IMR-90 (cell line): ENCODE results near the gene NUAK1. TPM values are rescaled to one million over a fixed set of nuclear protein-coding genes. Genes with fewer than 3 reads are reported as not detected.

Experiments
- ATAC-seq: fragments of 200-7000 bp; cut with Tn5 transposase; 2 replicates; pipeline ENCODE4 v1.9.1; 2020; ENCODE audit warnings: low read depth, mild to moderate bottlenecking, moderate library complexity
- BruUV-seq: library from RNA; stranded (reverse); fragments of 400-500 nt; replicated peaks from 2 replicates; lab custom pipeline; 2021; lab: Mats Ljungman, UMichigan
- CTCF ChIA-PET: fragments of 300-600 bp; formaldehyde crosslinking; extraction: SDS; loops from one replicate; lab custom pipeline; 2021; ENCODE audit warnings: antibody characterized with exemption; lab: Yijun Ruan, JAX
- POLR2A ChIA-PET: fragments of 300-600 bp; sonication (Branson Sonifier 250); formaldehyde crosslinking; loops from one replicate; lab custom pipeline; 2022; ENCODE audit warnings: antibody characterized with exemption; ENCODE audit not compliant: unreplicated experiment; lab: Charles Lee
- DNase-seq: peaks from one replicate; pipeline ENCODE4 v3.0.0; 2013
- H2AFZ ChIP-seq: replicated peaks from 2 replicates; pipeline ENCODE3; 2013; ENCODE audit warnings: low read length, mild to moderate bottlenecking; ENCODE audit not compliant: poor library complexity
- H2AK5ac ChIP-seq: 2 replicates; pipeline ENCODE4 v1.6.1; 2013; ENCODE audit warnings: low read depth, low read length, inconsistent platforms
- H2AK9ac ChIP-seq: replicated peaks from 2 replicates; pipeline ENCODE3; 2013; ENCODE audit warnings: mild to moderate bottlenecking, low read depth, low read length, moderate library complexity; ENCODE audit not compliant: poor library complexity
- H2BK120ac ChIP-seq: 2 replicates; pipeline ENCODE4 v1.6.1; 2013; ENCODE audit warnings: low read depth, low read length, inconsistent platforms
- H2BK15ac ChIP-seq: 3 replicates; pipeline ENCODE4 v1.6.1; 2013; ENCODE audit warnings: low read depth, low read length, inconsistent platforms
- H2BK20ac ChIP-seq: 2 replicates; pipeline ENCODE4 v1.6.1; 2013; ENCODE audit warnings: low read depth, mild to moderate bottlenecking, inconsistent platforms, low read length, moderate library complexity
- H2BK5ac ChIP-seq: 2 replicates; pipeline ENCODE4 v1.6.1; 2013; ENCODE audit warnings: mild to moderate bottlenecking, low read depth, low read length, inconsistent platforms; ENCODE audit not compliant: poor library complexity, severe bottlenecking
- H3K14ac ChIP-seq: replicated peaks from 2 replicates; pipeline ENCODE4 v1.6.1; 2013; ENCODE audit warnings: low read depth, low read length, inconsistent platforms
- H3K18ac ChIP-seq: 2 replicates; pipeline ENCODE4 v1.6.1; 2013; ENCODE audit warnings: low read depth, low read length, control low read depth
- H3K23ac ChIP-seq: 2 replicates; pipeline ENCODE4 v1.6.1; 2013; ENCODE audit warnings: low read depth, low read length, inconsistent platforms
- H3K27ac ChIP-seq: 2 replicates; pipeline ENCODE4 v1.5.1; 2013; ENCODE audit warnings: mild to moderate bottlenecking, control low read depth, low read length; ENCODE audit not compliant: insufficient read depth
- H3K27me3 ChIP-seq: 2 replicates; pipeline ENCODE4 v1.6.1; 2013; ENCODE audit warnings: low read length; ENCODE audit not compliant: control insufficient read depth, insufficient read depth
- H3K36me3 ChIP-seq: 2 replicates; pipeline ENCODE4 v1.6.1; 2013; ENCODE audit warnings: low read length, mixed read lengths; ENCODE audit not compliant: control insufficient read depth, insufficient read depth
- H3K4ac ChIP-seq: 2 replicates; pipeline ENCODE4 v1.6.1; 2013; ENCODE audit warnings: low read depth, low read length, inconsistent platforms
- H3K4me1 ChIP-seq: 2 replicates; pipeline ENCODE4 v1.6.1; 2013; ENCODE audit warnings: low read length, mixed read lengths; ENCODE audit not compliant: control insufficient read depth, insufficient read depth
- H3K4me2 ChIP-seq: 2 replicates; pipeline ENCODE4 v1.6.1; 2013; ENCODE audit warnings: low read depth, mild to moderate bottlenecking, control low read depth, low read length, moderate library complexity
- H3K4me3 ChIP-seq: 2 replicates; pipeline ENCODE4 v1.5.1; 2013; ENCODE audit warnings: low read depth, mild to moderate bottlenecking, control low read depth, low read length, moderate library complexity; ENCODE audit not compliant: insufficient read depth
- H3K56ac ChIP-seq: 2 replicates; pipeline ENCODE4 v1.6.1; 2013; ENCODE audit warnings: low read length, inconsistent platforms; ENCODE audit not compliant: insufficient read depth; ENCODE audit errors: extremely low read depth
- H3K79me1 ChIP-seq, 2 experiments: 2 replicates each; pipeline ENCODE4 v1.6.1; 2013; ENCODE audit warnings: low read length in 2 of 2, inconsistent platforms in 1 of 2, low read depth in 1 of 2
- H3K9ac ChIP-seq: 2 replicates; pipeline ENCODE4 v1.6.1; 2013; ENCODE audit warnings: low read depth, low read length, control low read depth
- H3K9me1 ChIP-seq: 2 replicates; pipeline ENCODE4 v1.6.1; 2013; ENCODE audit warnings: low read length, inconsistent platforms; ENCODE audit not compliant: insufficient read depth
- H3K9me3 ChIP-seq: 2 replicates; pipeline ENCODE4 v1.6.1; 2013; ENCODE audit warnings: low read length; ENCODE audit not compliant: control insufficient read depth, insufficient read depth
- H4K20me1 ChIP-seq: 2 replicates; pipeline ENCODE4 v1.6.1; 2013; ENCODE audit warnings: low read length, inconsistent platforms; ENCODE audit not compliant: insufficient read depth
- H4K5ac ChIP-seq: 2 replicates; pipeline ENCODE4 v1.6.1; 2013; ENCODE audit warnings: mild to moderate bottlenecking, low read depth, low read length, control low read depth
- H4K8ac ChIP-seq, 2 experiments: 2 replicates each; pipeline ENCODE4 v1.6.1; 2013; ENCODE audit warnings: low read depth in 2 of 2, low read length in 2 of 2, control low read depth in 1 of 2, inconsistent platforms in 1 of 2
- H4K91ac ChIP-seq: 2 replicates; pipeline ENCODE4 v1.6.1; 2013; ENCODE audit warnings: low read depth, low read length, inconsistent platforms; ENCODE audit not compliant: insufficient read depth
- CTCF ChIP-seq: conservative IDR thresholded peaks from 2 replicates; pipeline ENCODE4 v1.5.1; 2012; ENCODE audit warnings: mild to moderate bottlenecking, low read depth, low read length, improper control_type of control experiment
- MAZ ChIP-seq: IDR thresholded peaks from 2 replicates; pipeline ENCODE4 v1.6.1; 2012; ENCODE audit warnings: low read depth, mild to moderate bottlenecking, low read length, improper control_type of control experiment, moderate library complexity, borderline replicate concordance
- NFE2L2 ChIP-seq: fragments of 150-350 bp; IDR thresholded peaks from 2 replicates; pipeline ENCODE4 v1.6.1; 2016; ENCODE audit warnings: low read depth, mild to moderate bottlenecking, low read length
- RAD21 ChIP-seq: IDR thresholded peaks from 2 replicates; pipeline ENCODE4 v1.6.1; 2012; ENCODE audit warnings: low read length, improper control_type of control experiment
- WGBS, 2 experiments: methylation state at CpG; one replicate each; pipeline versions ENCODE4 v1.1.5 to v1.1.7; 2013; ENCODE audit warnings: missing lambda C conversion rate in 2 of 2; ENCODE audit not compliant: insufficient read length in 1 of 2; ENCODE audit errors: extremely low coverage in 2 of 2; 5-methylcytosine and 5-hydroxymethylcytosine counted together
- dilution Hi-C: fragments of 300-500 bp; cut with HindIII; formaldehyde crosslinking; loops from one replicate; pipeline ENCODE4 v1.14.3; 2018; ENCODE audit warnings: low sequenced_read_pairs; ENCODE audit not compliant: unreplicated experiment
- in situ Hi-C: fragments of 300-500 bp; cut with MboI; formaldehyde crosslinking; loops from 3 replicates; pipeline ENCODE4 v1.14.3; 2019; ENCODE audit warnings: low sequenced_read_pairs, inconsistent platforms, mixed read lengths
- intact Hi-C: fragments of 100-400 bp; cut with micrococcal nuclease; formaldehyde crosslinking; loops from 2 replicates; pipeline ENCODE4 v1.10.0; 2022
- polyA plus RNA-seq, 3 experiments: library from polyadenylated mRNA; depleted of rRNA; stranded (reverse); fragments of >200 nt; gene quantifications; 2 replicates each; pipeline ENCODE4 v1.2.3, GENCODE V29; 2012; ENCODE audit warnings: low replicate concordance in 1 of 3
- total RNA-seq: library from RNA; depleted of rRNA; stranded (reverse); fragments of >200 nt; gene quantifications from 2 replicates; pipeline ENCODE4 v1.2.3, GENCODE V29; 2012

Gene NUAK1
- total and polyA plus RNA-seq, 2 of the 4 experiments (the other 2 are of a cell fraction), result 4.8 to 8.8 TPM

- Histone ChIP-seq H3K36me3 (no peaks in the 10 kb centered on the region), H2BK5ac (no peak overlapping the region), H4K8ac (no peak overlapping the region), H3K9ac (no peak overlapping the region), H3K4me2 (no peak overlapping the region), H3K56ac (no peak overlapping the region), H3K23ac (no peak overlapping the region), H3K14ac (no peak overlapping the region), H3K9me3 (no peaks in the 10 kb centered on the region), H3K4me3 (no peak overlapping the region), H3K27me3 (no peaks in the 10 kb centered on the region), H2BK20ac (no peak overlapping the region), H4K5ac (no peak overlapping the region), H3K18ac (no peak overlapping the region), H4K91ac (no peak overlapping the region), H2AFZ (no peak overlapping the region), H2BK120ac (no peak overlapping the region), H2BK15ac (no peak overlapping the region), H3K27ac (no peak overlapping the region), H3K79me1 (no peaks in the 10 kb centered on the region), H3K9me1 (no peaks in the 10 kb centered on the region), H3K4ac (no peak overlapping the region), H2AK9ac (no peak overlapping the region), H4K20me1 (no peaks in the 10 kb centered on the region), H3K4me1 (peaks cover 2% of the 10 kb centered on the region), H2AK5ac (no peak overlapping the region)
- POLR2A ChIA-PET, result no interaction called here
- dilution Hi-C loops (no loop called here), in situ Hi-C loops (no loop called here), intact Hi-C loops (no loop called here)
- ATAC-seq, result no peak
- CTCF ChIA-PET, result no interaction called here
- 29% methylated on average over 2 of the region's 4 CpGs; no CpG with 5 or more reads in 1 of the 2 experiments for WGBS, 2 experiments
- no peak for DNase-seq
- no TSS peak for BruUV-seq
- TF ChIP-seq MAZ (no peak), RAD21 (no peak), NFE2L2 (no peak), CTCF (no peak)
Measured at GRCh38 chr12:106152334-106152733, 13.6 kb upstream of the NUAK1 start.
